ENCODE results near the gene ZBTB32. TPM values are rescaled to one million over a fixed set of nuclear protein-coding genes. Genes with fewer than 3 reads are reported as not detected.
A peak's percentile ranks its signal among the peaks of the same experiment; 100 is the strongest.

ZBTB32 gene
- total RNA-seq, 1 experiment from 2014 or later: not detected

DNA sequence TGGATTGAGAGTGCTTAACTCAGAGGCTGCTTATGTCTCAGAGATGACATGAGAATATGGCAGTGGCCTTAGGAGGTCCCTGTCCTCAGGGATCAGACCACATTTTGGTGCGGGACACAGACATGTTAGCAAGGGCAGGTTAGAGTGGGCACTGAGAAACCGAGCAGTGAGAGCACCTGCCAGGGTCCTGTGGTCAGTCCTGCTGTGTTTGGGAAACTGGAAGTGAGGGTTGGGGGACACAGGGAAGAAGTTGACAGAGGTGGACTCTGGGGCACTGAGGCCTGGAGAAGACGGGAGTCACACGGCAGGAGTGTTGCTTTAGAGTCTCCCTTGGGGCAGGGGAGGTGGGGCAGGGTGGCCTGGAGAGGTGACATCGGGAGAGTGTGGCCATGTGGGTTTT is 30.5 kb downstream of the ZBTB32 start:
- DNase-seq (ENCODE audit: low spot score): no peak

DNA sequence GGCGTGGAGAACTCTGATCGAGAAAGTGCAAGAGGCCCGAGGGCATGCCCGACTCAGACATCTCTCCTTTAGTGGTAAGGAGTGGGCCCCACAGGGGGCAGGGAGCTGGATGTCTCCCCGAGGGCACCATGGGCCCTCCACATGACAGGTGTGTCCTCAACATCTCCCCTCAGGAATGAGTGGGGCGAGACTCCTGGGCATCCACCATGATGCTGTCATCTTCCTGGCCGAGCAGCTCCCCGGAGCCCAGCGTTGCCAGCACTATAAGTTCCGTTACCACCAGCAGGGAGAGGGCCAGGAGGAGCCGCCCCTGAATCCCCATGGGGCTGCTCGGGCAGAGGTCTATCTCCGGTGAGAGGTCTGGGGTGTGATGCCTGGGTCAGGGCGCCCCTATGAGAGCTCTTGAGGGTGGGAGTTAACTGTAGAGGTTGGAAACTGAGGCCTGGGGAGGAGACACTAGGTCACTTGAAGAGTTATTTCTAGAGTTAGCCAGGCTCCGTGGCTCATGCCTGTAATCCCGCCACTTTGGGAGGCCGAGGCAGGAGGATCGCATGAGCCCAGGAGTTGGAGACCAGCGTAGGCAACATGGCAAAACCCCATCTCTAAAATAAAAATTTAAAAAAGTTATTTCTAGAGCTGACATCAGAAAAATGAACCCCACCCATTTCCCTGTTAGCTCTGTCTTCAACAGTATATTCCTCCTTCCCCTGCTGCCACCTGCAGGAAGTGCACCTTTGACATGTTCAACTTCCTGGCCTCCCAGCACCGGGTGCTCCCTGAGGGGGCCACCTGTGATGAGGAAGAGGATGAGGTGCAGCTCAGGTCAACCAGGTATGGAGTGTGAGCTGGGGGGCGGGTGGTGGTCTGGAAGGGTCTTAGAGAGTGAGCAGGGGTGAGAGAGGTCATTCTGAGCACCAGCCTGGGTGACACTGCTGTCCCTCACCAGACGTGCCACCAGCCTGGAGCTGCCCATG is 32.8 kb downstream of the ZBTB32 start:
- peak; percentile 62 for DNase-seq (ENCODE audit: low spot score)

- no peak for DNase-seq (ENCODE audit: low spot score)
Measured at GRCh38 chr19:35738021-35738886, 33.9 kb downstream of the ZBTB32 start.

DNA sequence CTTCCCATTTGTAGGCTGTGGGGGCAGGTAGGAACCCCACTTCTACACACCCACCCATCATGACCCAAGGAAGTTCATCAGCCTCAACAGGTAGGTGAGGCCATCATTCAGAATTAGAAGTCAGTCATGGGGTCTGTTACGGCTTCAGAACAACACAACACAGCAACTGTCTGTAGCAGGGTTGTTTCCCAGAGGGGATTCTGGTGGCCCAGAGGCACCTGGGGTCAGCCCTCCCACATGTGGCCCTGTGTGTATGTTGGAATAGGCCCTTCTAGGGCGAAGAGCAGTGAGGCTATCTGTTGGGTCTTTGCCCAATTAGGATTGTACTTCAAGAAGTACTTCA is 34.5 kb downstream of the ZBTB32 start:
- DNase-seq (ENCODE audit: low spot score): no peak

DNA sequence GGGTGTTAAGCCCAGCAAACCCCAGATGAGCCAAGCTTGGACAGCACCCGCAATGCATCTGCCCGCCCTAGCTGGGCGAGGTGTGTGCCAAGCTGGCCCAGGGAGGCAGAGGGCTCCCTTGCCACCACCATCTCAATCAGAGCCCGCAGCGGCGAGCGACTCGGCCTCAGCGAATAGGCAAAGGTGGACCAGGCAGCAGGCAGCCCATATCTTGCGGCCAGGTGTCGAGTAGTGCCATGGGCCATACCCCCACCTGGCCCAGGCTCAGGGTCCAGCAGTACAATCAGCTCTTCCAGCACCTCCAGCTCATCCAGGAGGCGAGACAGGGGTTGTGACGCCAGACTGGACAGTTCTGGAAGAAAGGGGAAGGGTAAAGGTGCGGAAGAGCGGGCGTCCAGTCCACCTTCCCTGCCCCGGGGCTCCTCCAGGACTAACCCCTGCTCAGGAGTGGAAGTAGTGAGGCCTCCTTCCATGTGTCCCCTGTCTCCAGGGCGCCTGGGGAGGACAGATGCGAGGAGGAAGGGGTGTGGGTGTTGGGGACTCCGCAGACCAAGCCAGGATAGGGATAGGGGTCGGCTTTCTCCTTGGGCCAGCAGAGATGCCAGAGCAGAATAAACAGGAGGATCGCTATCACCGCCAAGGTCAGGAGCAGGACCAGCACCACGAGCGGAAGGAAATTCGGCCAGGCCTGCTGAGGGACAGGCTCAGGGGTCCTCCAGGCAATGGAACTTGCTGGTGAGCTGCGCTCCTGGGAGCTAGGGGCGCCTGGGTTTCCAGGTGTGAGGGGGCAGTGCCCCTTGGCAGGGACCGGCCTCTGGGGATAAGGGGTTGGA is 35.1 kb downstream of the ZBTB32 start:
- DNase-seq (ENCODE audit: low spot score): no peak

DNA sequence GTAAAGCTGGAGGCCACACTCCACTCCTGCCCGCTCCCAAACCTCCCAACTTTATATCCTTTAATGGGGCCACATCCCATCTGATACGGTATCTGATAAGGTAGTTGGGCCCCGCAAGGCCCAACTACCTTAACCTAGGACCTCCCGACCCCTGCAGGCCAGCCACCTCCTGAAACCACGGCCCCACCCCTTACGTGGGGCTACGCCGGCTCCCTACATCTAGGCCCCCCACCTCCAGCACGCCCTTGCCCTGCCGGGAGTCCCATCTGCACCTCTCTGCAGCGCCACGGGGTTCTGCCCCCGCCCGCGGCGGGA is 35.7 kb downstream of the ZBTB32 start:
- no peak for DNase-seq (ENCODE audit: low spot score)

DNA sequence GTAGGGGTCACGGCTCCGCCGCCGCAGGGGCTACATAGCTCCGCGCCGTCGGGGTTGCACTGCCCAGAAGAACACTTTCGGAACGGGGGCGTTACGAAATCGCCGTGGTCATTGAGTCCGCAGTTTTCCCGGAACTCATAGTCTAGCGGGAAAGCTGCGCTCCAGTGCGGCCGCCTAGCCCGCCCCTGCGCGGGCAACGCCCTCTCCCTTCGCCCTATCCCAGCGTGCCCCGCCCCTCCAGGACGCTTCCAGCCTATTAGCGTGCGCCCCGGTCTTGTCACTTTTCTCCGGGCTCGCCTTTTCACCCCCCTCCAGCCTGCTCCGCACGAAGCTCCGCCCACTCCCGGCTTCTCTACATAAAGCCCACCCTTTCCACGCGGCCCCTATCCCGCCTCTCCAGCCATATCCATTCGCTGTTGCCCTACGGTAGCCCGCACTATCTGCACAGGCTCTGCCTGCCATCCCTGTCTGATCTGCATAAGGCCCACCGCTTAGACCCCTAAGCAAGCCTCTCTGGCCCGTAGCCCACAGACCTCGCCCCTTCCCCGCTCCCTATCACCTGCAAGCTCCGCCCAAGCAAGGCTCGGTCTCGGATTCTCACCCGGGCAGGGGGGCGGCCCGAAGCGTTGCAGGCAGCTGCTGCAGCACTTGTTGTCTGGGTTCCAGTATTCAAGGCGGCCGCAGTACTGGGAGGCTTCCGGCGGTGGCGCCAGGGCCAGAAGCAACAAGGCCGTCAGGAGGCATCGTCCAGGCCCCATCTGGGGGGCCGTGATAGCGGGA is 36.3 kb downstream of the ZBTB32 start:
- DNase-seq (ENCODE audit: low spot score): peak; percentile 99

DNA sequence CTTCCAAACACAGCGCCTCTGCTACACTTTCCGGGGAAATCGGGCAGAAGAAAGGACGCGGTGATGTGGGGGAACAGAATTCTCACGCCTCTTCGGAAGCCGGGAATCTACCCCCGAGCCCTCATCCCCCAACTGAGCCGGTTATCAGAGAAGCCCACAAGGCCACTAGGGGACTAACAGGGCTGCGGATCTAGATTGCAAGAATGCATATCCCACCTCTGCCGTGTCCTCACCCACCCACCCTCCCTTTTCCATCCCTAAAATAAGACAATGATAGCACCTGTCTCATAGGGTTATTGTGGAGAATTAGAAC is 36.8 kb downstream of the ZBTB32 start:
- no peak for DNase-seq (ENCODE audit: low spot score)

DNA sequence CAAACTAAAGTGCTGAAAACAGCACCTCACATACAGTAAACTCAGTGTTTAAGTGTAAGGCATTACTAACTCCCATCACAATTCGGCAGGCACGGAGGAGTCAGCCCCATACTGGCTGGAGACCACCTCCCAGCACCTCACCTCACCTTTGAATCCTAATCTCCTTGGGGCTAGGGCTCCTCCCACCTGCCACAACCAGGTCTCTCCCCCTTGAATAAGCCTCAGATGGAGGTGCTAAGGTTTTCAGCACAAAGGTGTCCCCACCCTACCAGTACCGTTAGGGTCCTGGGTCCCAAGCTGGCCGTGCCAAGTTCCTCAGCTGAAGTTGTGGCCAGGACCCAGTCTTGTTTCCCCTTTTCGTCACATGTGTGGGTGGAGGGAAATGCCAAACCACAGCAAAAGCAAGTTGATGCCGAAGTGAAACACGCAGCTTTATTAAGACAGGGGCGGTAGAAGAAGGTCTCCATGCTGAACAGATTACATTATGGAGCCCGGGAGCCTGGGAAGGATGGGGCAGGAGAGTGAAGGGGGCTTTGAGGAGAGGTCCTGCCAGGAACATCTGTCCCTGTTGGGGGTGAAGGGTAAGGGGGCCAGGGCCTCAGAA is 37.9 kb downstream of the ZBTB32 start, which contains the start of gene IGFLR1:
TSS of gene IGFLR1 (minus strand) at position 332 of the 604 bp plus-strand sequence. CDS start 1,272 bp downstream, outside the sequence.
- DNase-seq (ENCODE audit: low spot score): no peak

GRCh38 chr19:35743640-35744429 is 39.5 kb downstream of the ZBTB32 start:
- no peak for DNase-seq (ENCODE audit: low spot score)

DNA sequence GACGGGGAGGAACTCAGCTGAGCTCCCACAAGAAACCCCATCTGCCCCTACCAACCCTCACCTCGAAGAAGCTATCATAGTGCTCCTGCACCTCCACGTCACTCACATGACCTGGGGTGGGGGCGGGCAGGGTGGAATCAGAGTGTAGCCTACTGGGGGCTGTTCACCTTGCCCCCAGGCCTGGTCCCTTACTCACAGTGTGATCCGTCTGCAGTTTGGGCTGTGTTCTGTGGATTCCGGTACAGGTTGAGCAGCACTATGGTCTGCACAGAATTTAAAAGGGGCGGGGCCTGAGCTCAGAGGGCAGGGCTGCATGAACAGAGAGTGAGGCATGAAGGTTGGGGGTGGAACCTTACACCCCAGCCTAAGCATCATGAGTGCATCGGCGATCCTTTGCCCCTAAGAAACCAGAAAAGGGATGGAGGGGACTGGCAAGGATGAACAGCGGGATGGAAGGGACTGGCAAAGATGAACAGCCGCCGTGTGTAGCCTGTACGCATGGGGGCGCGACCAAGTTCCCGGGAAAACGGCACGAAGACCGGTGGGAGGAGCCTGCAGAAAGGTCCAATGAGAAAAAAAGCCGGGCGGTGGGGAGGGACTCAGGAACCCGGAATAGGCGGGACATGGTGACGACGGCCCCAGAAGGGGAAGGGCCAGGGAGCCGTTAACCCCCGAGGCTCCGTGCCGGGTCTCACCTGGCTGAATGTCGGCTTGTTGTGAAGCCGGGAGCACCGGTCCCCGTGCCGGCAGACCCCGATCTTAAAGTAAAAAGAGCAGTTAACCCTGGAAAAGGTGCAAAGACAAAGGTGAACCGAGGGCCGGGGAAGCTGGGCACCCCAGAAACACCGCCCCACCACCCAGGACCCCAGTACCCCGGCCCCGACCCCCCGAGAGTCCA is 40.3 kb downstream of the ZBTB32 start:
- DNase-seq (ENCODE audit: low spot score): peak; percentile 100

DNA sequence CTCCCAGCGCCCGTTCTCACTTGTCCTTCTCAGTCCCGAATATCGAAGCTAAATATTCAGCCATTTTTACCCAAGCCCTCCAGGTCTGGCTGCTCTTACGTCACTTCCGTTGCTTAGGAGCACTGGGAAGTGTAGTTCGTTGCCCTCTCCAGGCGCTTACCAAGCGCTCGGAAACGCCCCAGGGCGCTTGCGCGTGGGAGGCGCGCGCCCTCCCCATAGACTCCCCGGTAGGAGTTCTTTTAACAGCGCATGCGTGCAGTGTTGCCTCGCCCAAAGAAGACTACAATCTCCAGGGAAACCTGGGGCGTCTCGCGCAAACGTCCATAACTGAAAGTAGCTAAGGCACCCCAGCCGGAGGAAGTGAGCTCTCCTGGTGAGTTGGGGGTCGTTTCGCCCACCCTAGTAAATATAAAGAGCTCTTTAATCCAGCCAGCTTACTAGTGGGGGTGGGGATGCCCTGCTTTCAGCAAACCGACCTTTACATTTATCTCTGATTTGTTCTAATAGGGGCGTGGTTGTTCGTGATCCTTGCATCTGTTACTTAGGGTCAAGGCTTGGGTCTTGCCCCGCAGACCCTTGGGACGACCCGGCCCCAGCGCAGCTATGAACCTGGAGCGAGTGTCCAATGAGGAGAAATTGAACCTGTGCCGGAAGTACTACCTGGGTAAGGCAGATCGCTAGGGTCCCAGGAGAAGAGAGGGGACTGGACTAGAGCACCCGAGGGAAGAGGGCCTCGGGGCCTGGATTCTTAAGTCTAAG is 41.1 kb downstream of the ZBTB32 start, which contains the start of the genes PSENEN and U2AF1L4:
TSS of gene PSENEN (plus strand) at position 324 of the 759 bp plus-strand sequence. CDS start at position 604, 280 bp downstream.
TSS of gene U2AF1L4 (minus strand) at position 91 of the 759 bp plus-strand sequence. CDS start at position 64, 27 bp downstream.
- DNase-seq (ENCODE audit: low spot score): peak; percentile 100

GRCh38 chr19:35746087-35746462 is 41.7 kb downstream of the ZBTB32 start:
- no peak for DNase-seq (ENCODE audit: low spot score)

DNA sequence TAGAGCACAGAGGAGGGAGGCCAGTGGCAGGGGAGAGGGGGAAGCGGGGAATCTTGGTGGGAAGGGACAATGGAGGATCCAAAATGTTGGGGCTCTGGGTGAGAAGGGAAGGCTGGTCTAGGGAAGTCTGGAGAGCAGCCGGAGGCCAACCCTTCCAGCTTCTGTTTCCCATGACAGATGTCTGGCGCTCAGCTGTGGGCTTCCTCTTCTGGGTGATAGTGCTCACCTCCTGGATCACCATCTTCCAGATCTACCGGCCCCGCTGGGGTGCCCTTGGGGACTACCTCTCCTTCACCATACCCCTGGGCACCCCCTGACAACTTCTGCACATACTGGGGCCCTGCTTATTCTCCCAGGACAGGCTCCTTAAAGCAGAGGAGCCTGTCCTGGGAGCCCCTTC is 42.2 kb downstream of the ZBTB32 start:
- DNase-seq (ENCODE audit: low spot score): no peak

DNA sequence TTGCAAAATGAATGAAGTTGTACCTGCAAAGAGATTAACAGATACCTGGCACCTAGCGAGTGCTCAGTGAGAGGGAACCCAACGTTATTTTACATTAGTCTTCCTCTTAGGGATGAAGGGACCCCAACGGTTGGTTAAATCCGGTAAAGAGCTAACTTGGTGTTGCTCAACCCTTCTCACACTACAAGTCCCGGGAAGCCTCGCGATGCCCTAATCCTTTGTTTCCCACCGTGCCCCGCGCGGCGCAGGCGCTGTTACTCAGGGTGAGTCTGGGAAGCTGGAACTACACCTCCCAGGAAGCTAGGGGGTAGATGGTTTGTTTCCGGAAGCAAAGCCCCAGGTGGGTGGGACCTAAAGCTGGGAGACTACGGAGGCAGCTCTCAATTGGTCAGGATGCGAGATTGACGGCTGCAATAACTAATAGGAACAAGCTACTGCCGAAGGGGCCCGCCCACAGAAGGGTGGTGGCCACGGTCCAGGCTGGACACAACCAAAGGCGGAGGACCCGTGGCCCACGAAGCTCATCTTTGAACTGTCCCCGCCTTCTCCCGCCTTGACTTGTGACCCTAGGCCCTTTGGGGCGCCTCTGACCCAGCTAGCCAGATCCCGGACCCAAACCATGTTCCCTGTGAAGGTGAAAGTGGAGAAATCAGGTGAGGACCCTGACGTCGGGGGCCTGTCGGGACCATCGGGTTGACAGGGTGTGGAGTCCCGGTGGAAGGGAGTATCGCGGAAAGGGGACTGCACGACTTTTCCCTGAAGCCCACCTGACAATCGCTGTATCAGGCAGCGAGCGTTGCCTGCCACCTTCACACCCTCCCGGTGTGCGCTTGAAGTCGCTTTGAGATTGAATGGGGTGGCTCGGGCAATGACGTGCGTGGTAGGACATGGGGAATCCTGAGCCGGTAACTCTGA is 44.0 kb downstream of the ZBTB32 start, which contains the start of gene LIN37:
TSS of gene LIN37 (plus strand) at position 471 of the 915 bp plus-strand sequence. CDS start at position 620, 149 bp downstream.
- peak; percentile 100 for DNase-seq (ENCODE audit: low spot score)

DNA sequence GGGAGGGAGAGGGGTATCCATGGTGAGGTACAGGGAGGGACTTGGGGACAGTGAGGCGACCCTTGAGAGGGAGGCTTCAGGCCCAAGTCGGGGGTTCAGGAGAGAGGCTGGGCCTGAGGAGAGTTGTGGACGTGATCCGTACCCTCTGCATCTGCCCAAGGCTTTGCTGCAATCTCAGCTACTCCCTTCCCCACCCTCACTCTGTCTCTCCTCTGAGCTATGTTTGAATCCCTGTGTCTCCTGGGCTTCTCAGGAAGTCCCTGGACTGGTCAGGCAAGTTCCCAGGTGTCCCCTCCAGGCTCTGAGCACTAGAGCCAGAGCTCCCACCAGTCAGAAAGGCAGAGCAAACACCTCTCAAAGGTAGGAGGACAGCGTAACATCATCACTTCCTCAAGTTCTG is 45.8 kb downstream of the ZBTB32 start:
- DNase-seq (ENCODE audit: low spot score): peak; percentile 88
